Esophagus squamous epithelium (tissue), 4 donors: ENCODE measurements around the gene F7.

Source experiments
- POLR2A ChIP-seq, 4 donors: fragments of 450-650 bp; IDR thresholded peaks; one replicate each; pipeline ENCODE4 v1.6.1; 2017; ENCODE audit warnings: antibody characterized with exemption in 4 of 4, mild to moderate bottlenecking in 4 of 4, moderate library complexity in 3 of 4
- TF ChIP-seq, protein P1 (sequence below), 6 experiments: fragments of 450-650 bp in 4 of 6; fragments of 200-600 bp in 2 of 6; sonication (generic) in 2 of 6; IDR thresholded peaks; one replicate each; pipeline ENCODE4 v1.5.1; 2016 to 2019; ENCODE audit warnings: antibody characterized with exemption in 6 of 6, mild to moderate bottlenecking in 4 of 6, moderate library complexity in 4 of 6

DNA sequence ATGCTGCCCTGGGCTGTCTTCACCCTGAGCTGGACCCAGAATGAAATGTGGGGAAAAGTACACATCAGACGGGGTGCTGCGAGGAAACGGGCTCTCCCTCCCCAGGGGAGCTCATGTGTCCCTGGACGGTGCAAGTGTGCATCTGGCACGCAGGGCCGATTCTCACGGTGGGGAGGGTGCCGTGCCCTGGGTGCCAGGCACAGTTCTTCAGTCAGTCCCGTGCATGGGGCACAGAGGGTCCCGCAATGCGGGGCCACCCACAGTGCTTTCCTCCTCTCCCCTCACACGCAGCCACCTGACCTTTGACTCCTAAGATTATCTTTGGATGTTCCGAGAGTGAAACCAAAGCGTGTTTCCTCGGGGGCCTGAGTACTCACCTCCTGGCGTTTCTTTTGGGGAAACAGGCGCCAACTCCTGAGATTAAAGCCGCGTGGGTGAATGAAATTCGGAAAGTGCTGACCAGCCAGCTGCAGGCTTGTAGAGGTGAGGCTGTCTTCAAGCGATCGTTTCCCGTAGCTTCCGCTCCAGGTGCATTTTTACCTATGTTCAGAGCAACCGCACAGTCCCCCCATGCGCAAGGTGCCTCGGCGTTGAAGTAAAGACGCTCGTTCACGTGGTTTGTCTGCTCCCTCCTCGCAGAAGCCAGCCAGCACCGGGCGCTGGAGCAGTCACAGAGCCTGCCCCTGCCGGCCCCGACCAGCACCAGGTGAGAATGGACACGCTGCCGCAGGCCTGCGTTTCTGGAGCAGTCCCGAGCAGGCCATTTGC is 17.5 kb upstream of the F7 start:
- TF ChIP-seq, protein P1, sequence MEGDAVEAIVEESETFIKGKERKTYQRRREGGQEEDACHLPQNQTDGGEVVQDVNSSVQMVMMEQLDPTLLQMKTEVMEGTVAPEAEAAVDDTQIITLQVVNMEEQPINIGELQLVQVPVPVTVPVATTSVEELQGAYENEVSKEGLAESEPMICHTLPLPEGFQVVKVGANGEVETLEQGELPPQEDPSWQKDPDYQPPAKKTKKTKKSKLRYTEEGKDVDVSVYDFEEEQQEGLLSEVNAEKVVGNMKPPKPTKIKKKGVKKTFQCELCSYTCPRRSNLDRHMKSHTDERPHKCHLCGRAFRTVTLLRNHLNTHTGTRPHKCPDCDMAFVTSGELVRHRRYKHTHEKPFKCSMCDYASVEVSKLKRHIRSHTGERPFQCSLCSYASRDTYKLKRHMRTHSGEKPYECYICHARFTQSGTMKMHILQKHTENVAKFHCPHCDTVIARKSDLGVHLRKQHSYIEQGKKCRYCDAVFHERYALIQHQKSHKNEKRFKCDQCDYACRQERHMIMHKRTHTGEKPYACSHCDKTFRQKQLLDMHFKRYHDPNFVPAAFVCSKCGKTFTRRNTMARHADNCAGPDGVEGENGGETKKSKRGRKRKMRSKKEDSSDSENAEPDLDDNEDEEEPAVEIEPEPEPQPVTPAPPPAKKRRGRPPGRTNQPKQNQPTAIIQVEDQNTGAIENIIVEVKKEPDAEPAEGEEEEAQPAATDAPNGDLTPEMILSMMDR (IDR thresholded peaks at IDR 0.05): no peak
- TF ChIP-seq POLR2A (IDR thresholded peaks at IDR 0.05): no peak
